Stimulated activated CD8-positive, alpha-beta memory T cell treated with anti-CD3 and anti-CD28 coated beads, Interleukin-4, amount 100 ng/mL, for 48 hours (primary cell): ENCODE data around the gene FAM174A.
"Not testable (repeated sequence)": the region's sequence is repeated elsewhere in the genome, so short reads cannot be mapped to it uniquely, and the experiment has no call there.

Experiments
- DNase-seq: peaks from one replicate; pipeline ENCODE4 v3.0.0-alpha.2; 2020

FAM174A gene

GRCh38 chr5:100576217-100576751 is 41.1 kb downstream of the FAM174A start:
- DNase-seq, result no peak

GRCh38 chr5:100577506-100577905 is 42.3 kb downstream of the FAM174A start:
- no peak for DNase-seq

- no peak for DNase-seq
Observed at GRCh38 chr5:100584069-100584468, 48.9 kb downstream of the FAM174A start.

- no peak for DNase-seq
Observed at GRCh38 chr5:100584889-100585288, 49.7 kb downstream of the FAM174A start.

GRCh38 chr5:100590867-100591266 is 55.7 kb downstream of the FAM174A start:
- DNase-seq, result no peak

- DNase-seq, result no peak
Observed at GRCh38 chr5:100595152-100595811, 60.1 kb downstream of the FAM174A start.

GRCh38 chr5:100595812-100596173 is 60.6 kb downstream of the FAM174A start:
- no peak for DNase-seq

GRCh38 chr5:100598446-100598845 is 63.3 kb downstream of the FAM174A start:
- DNase-seq, result no peak

GRCh38 chr5:100600298-100600994 is 65.3 kb downstream of the FAM174A start:
- no peak for DNase-seq

- DNase-seq, result no peak
Observed at GRCh38 chr5:100603141-100603540, 68.0 kb downstream of the FAM174A start.

GRCh38 chr5:100604021-100604420 is 68.8 kb downstream of the FAM174A start:
- DNase-seq, result not testable (repeated sequence)

- DNase-seq, result no peak
Observed at GRCh38 chr5:100609594-100609993, 74.4 kb downstream of the FAM174A start.

- DNase-seq, result no peak
Observed at GRCh38 chr5:100614308-100614707, 79.1 kb downstream of the FAM174A start.

- no peak for DNase-seq
Observed at GRCh38 chr5:100615362-100615761, 80.2 kb downstream of the FAM174A start.

- DNase-seq, result no peak
Observed at GRCh38 chr5:100616291-100616690, 81.1 kb downstream of the FAM174A start.

GRCh38 chr5:100616981-100617380 is 81.8 kb downstream of the FAM174A start:
- DNase-seq, result no peak

- DNase-seq, result no peak
Observed at GRCh38 chr5:100623719-100624118, 88.5 kb downstream of the FAM174A start.

- no peak for DNase-seq
Observed at GRCh38 chr5:100634937-100635534, 99.9 kb downstream of the FAM174A start.
